PC-9 (cell line): ENCODE data around the gene MANEAL. TPM values are rescaled to one million over a fixed set of nuclear protein-coding genes. Genes with fewer than 3 reads are reported as not detected.
A peak's percentile ranks its signal among the peaks of the same experiment; 100 is the strongest.

ENCODE experiments used
- BruUV-seq: library from RNA; stranded (reverse); fragments of 400-500 nt; replicated peaks from 2 replicates; lab custom pipeline; 2021; lab: Mats Ljungman, UMichigan
- CTCF ChIA-PET: fragments of 300-600 bp; sonication (Branson Sonifier 250); formaldehyde crosslinking; loops from one replicate; lab custom pipeline; 2022; ENCODE audit warnings: antibody characterized with exemption; lab: Charles Lee
- POLR2A ChIA-PET: fragments of 300-600 bp; sonication (Branson Sonifier 250); formaldehyde crosslinking; loops from one replicate; lab custom pipeline; 2022; ENCODE audit warnings: antibody characterized with exemption; ENCODE audit not compliant: unreplicated experiment; lab: Charles Lee
- DNase-seq, 2 experiments: peaks; one replicate each; pipeline versions ENCODE4 v3.0.0 to v3.0.0-alpha.2; 2015 to 2022; ENCODE audit warnings: mixed read lengths in 1 of 2
- H2AFZ ChIP-seq: fragments of 200-600 bp; sonication (generic); 2 replicates; pipeline ENCODE4 v1.8.1; 2017; ENCODE audit warnings: antibody characterized with exemption
- H3F3A ChIP-seq: fragments of 200-600 bp; sonication (generic); 2 replicates; pipeline ENCODE4 v1.8.1; 2017; ENCODE audit warnings: antibody characterized with exemption, mild to moderate bottlenecking, low read depth; ENCODE audit not compliant: insufficient read depth
- H3K27ac ChIP-seq: fragments of 200-600 bp; sonication (generic); 2 replicates; pipeline ENCODE4 v1.6.1; 2016; ENCODE audit warnings: mixed run types
- H3K27me3 ChIP-seq: fragments of 200-600 bp; sonication (generic); 2 replicates; pipeline ENCODE4 v1.6.1; 2016; ENCODE audit warnings: low read depth, mixed run types; ENCODE audit not compliant: insufficient read depth
- H3K36me3 ChIP-seq: fragments of 200-600 bp; sonication (generic); 2 replicates; pipeline ENCODE4 v1.6.1; 2016; ENCODE audit warnings: low read depth, mixed run types
- H3K4me1 ChIP-seq: fragments of 200-600 bp; sonication (generic); replicated peaks from 2 replicates; pipeline ENCODE4 v1.6.1; 2016; ENCODE audit warnings: mixed run types; ENCODE audit not compliant: insufficient read depth
- H3K4me2 ChIP-seq: fragments of 200-600 bp; sonication (generic); 2 replicates; pipeline ENCODE4 v1.6.1; 2017; ENCODE audit warnings: mixed run types
- H3K4me3 ChIP-seq: fragments of 200-600 bp; sonication (generic); 2 replicates; pipeline ENCODE4 v1.6.1; 2016; ENCODE audit warnings: mixed run types
- H3K79me2 ChIP-seq: fragments of 200-600 bp; sonication (generic); 2 replicates; pipeline ENCODE4 v1.6.1; 2017; ENCODE audit warnings: low read depth, mixed run types
- H3K9me2 ChIP-seq: fragments of 200-600 bp; sonication (generic); 2 replicates; pipeline ENCODE4 v1.8.1; 2017; ENCODE audit warnings: mild to moderate bottlenecking; ENCODE audit not compliant: insufficient read depth
- H3K9me3 ChIP-seq: fragments of 200-600 bp; sonication (generic); 2 replicates; pipeline ENCODE4 v1.8.1; 2016; ENCODE audit warnings: low read depth; ENCODE audit not compliant: insufficient read depth
- H4K20me1 ChIP-seq: fragments of 200-600 bp; sonication (generic); 2 replicates; pipeline ENCODE4 v1.8.1; 2017; ENCODE audit not compliant: insufficient read depth
- EZH2 ChIP-seq: fragments of 200-600 bp; sonication (generic); IDR thresholded peaks from 2 replicates; pipeline ENCODE4 v1.8.0; 2017; ENCODE audit warnings: antibody characterized with exemption, low read depth
- intact Hi-C: fragments of 100-400 bp; cut with micrococcal nuclease; formaldehyde crosslinking; loops from one replicate; pipeline ENCODE4 v1.10.0; 2022; ENCODE audit not compliant: unreplicated experiment
- total RNA-seq: library from RNA; stranded (reverse); gene quantifications from 2 replicates; pipeline ENCODE4 v1.2.3, GENCODE V29; 2021
- TF ChIP-seq, protein P1 (sequence below): fragments of 200-600 bp; sonication (generic); conservative IDR thresholded peaks from 2 replicates; pipeline ENCODE4 v1.6.1; 2017; ENCODE audit warnings: mixed run types, antibody characterized with exemption, mild to moderate bottlenecking, moderate library complexity

Gene MANEAL
- total RNA-seq, 1 experiment from 2014 or later, result 11.3 TPM

DNA sequence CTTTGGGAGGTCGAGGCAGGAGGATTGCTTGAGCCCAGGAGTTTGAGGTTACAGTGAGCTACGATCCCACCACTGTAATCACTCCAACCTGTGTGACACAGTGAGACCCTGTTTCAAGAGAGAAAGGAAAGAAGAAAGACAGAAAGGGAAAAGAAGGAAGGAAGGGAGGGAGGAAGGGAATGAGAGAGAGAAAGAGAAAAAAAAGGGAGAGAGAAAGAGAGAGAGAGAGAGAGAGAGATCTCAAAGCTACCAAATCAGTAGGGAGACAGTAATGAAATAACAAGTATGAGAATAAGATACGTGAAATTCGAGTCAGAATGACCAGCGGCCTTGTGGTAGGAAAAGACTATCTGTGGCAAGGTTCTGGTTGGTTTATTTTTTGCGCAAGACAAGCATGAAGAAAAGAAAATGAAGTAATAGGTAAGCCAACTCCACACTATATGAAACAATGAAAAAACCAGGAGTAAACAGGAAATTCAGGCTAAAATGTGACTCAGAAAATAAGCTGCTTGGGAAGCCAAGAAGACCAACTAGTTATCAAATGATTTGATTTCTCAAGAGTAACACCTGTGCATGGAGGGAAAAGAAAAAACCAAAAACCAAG lies 56.8 kb downstream of the MANEAL start:
- H3K4me2 ChIP-seq, result peak overlapping the region; percentile 96
- H4K20me1 ChIP-seq, result no peaks in the 10 kb centered on the region
- no peaks in the 10 kb centered on the region for H3K9me2 ChIP-seq
- peaks cover 57% of the 10 kb centered on the region for H3K4me1 ChIP-seq
- H3K36me3 ChIP-seq, result peaks cover 16% of the 10 kb centered on the region
- intact Hi-C loops, result loop anchor here (1.0 to 10.0 kb wide), 2 partner anchors 9 to 376 kb away; partner anchors contain the start of genes MTF1 and ZC3H12A
- peak overlapping the region; percentile 44; the same call in 1 of the 2 replicates for H3K4me3 ChIP-seq
- no peak overlapping the region for H2AFZ ChIP-seq
- no peak for TF ChIP-seq EZH2
- TF ChIP-seq, protein P1, sequence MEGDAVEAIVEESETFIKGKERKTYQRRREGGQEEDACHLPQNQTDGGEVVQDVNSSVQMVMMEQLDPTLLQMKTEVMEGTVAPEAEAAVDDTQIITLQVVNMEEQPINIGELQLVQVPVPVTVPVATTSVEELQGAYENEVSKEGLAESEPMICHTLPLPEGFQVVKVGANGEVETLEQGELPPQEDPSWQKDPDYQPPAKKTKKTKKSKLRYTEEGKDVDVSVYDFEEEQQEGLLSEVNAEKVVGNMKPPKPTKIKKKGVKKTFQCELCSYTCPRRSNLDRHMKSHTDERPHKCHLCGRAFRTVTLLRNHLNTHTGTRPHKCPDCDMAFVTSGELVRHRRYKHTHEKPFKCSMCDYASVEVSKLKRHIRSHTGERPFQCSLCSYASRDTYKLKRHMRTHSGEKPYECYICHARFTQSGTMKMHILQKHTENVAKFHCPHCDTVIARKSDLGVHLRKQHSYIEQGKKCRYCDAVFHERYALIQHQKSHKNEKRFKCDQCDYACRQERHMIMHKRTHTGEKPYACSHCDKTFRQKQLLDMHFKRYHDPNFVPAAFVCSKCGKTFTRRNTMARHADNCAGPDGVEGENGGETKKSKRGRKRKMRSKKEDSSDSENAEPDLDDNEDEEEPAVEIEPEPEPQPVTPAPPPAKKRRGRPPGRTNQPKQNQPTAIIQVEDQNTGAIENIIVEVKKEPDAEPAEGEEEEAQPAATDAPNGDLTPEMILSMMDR, result no peak
- H3K27ac ChIP-seq, result peak overlapping the region; percentile 97
- H3F3A ChIP-seq, result peaks cover 33% of the 10 kb centered on the region
- ChIA-PET POLR2A (interaction anchor here (0.6 to 0.9 kb wide), 3 partner anchors 9 to 1386 kb away, joined by 3 to 5 read pairs (median 4); partner anchors contain the start of genes MRPS15 and MTF1), CTCF (interaction anchor here (0.6 to 1.7 kb wide), 4 partner anchors 9 to 1182 kb away, joined by 4 to 11 read pairs (median 6); partner anchors contain the start of gene MTF1)
- H3K9me3 ChIP-seq, result no peaks in the 10 kb centered on the region
- no TSS peak for BruUV-seq
- peaks cover 87% of the 10 kb centered on the region for H3K79me2 ChIP-seq
- H3K27me3 ChIP-seq, result no peaks in the 10 kb centered on the region
- DNase-seq, result peak; percentile 24 to 97

Other genes starting within 250 kb of the MANEAL start
- 23.5 and 32.5 TPM in 2 replicates for gene SNIP1, start 239.6 kb upstream of the MANEAL start, total RNA-seq
- gene DNALI1, start 236.9 kb upstream of the MANEAL start, total RNA-seq, result not detected in 2 replicates
- 51.3 and 51.9 TPM in 2 replicates for gene GNL2, start 197.9 kb upstream of the MANEAL start, total RNA-seq
- gene RSPO1, start 159.0 kb upstream of the MANEAL start, total RNA-seq, result not detected in 2 replicates
- 42.8 and 57.9 TPM in 2 replicates for gene CDCA8, start 101.3 kb upstream of the MANEAL start, total RNA-seq
- gene EPHA10, start 28.7 kb upstream of the MANEAL start, total RNA-seq, result 7.6 and 12.1 TPM in 2 replicates
- 51.8 and 75.8 TPM in 2 replicates for gene C1orf122, start 13.9 kb downstream of the MANEAL start, total RNA-seq
- 13.2 and 16.0 TPM in 2 replicates for gene YRDC, start 14.4 kb downstream of the MANEAL start, total RNA-seq
- 22.1 and 22.5 TPM in 2 replicates for gene MTF1, start 65.7 kb downstream of the MANEAL start, total RNA-seq
- gene INPP5B, start 153.2 kb downstream of the MANEAL start, total RNA-seq, result 26.7 and 28.1 TPM in 2 replicates
- gene SF3A3, start 196.2 kb downstream of the MANEAL start, total RNA-seq, result 82.6 and 99.1 TPM in 2 replicates
- 26.2 and 29.8 TPM in 2 replicates for gene FHL3, start 211.7 kb downstream of the MANEAL start, total RNA-seq
- gene UTP11, start 218.9 kb downstream of the MANEAL start, total RNA-seq, result 21.8 and 36.4 TPM in 2 replicates